ENCODE measurements around the gene ERI3. TPM values are rescaled to one million over a fixed set of nuclear protein-coding genes. Genes with fewer than 3 reads are reported as not detected.

ERI3 gene
- polyA plus RNA-seq, 1 donor: 38.3 TPM

- no CpG with 5 or more reads among the region's 5 CpGs for WGBS (ENCODE audit: insufficient coverage, low lambda C conversion rate)
- Histone ChIP-seq H3K4me1 (ENCODE audit: control insufficient read depth, insufficient read depth, low read length) (peaks cover 21% of the 10 kb centered on the region), H3K36me3 (ENCODE audit: control insufficient read depth, insufficient read depth, low read length) (peaks cover 47% of the 10 kb centered on the region), H3K9me3 (ENCODE audit: control insufficient read depth, low read depth, low read length) (no peaks in the 10 kb centered on the region), H3K27me3 (ENCODE audit: control insufficient read depth, insufficient read depth, low read length) (no peaks in the 10 kb centered on the region), H3K27ac (ENCODE audit: low read length) (no peak overlapping the region), H3K4me3 (ENCODE audit: low read length) (no peak overlapping the region)
- DNase-seq: no peak
Observed at GRCh38 chr1:44222397-44223186, 132.5 kb downstream of the ERI3 start.

GRCh38 chr1:44221769-44222168, 133.3 kb downstream of the ERI3 start:
- Histone ChIP-seq H3K27ac (ENCODE audit: low read length) (no peak overlapping the region), H3K9me3 (ENCODE audit: control insufficient read depth, low read depth, low read length) (no peaks in the 10 kb centered on the region), H3K4me3 (ENCODE audit: low read length) (no peak overlapping the region), H3K27me3 (ENCODE audit: control insufficient read depth, insufficient read depth, low read length) (no peaks in the 10 kb centered on the region), H3K4me1 (ENCODE audit: control insufficient read depth, insufficient read depth, low read length) (peaks cover 21% of the 10 kb centered on the region), H3K36me3 (ENCODE audit: control insufficient read depth, insufficient read depth, low read length) (peaks cover 53% of the 10 kb centered on the region)
- WGBS (ENCODE audit: insufficient coverage, low lambda C conversion rate): 95% methylated on average over 7 of the region's 23 CpGs
- no peak for DNase-seq

- WGBS (ENCODE audit: insufficient coverage, low lambda C conversion rate): no CpG with 5 or more reads among the region's 10 CpGs
- no peaks in the 10 kb centered on the region for H3K27me3 ChIP-seq (ENCODE audit: control insufficient read depth, insufficient read depth, low read length)
- no peak overlapping the region for H3K4me3 ChIP-seq (ENCODE audit: low read length)
- H3K36me3 ChIP-seq (ENCODE audit: control insufficient read depth, insufficient read depth, low read length): peaks cover 63% of the 10 kb centered on the region
- H3K4me1 ChIP-seq (ENCODE audit: control insufficient read depth, insufficient read depth, low read length): peaks cover 21% of the 10 kb centered on the region
- no peak overlapping the region for H3K27ac ChIP-seq (ENCODE audit: low read length)
- no peaks in the 10 kb centered on the region for H3K9me3 ChIP-seq (ENCODE audit: control insufficient read depth, low read depth, low read length)
- no peak for DNase-seq
Observed at GRCh38 chr1:44220755-44221154, 134.3 kb downstream of the ERI3 start.

GRCh38 chr1:44220001-44220751, 134.9 kb downstream of the ERI3 start:
- Histone ChIP-seq H3K27me3 (ENCODE audit: control insufficient read depth, insufficient read depth, low read length) (no peaks in the 10 kb centered on the region), H3K27ac (ENCODE audit: low read length) (no peak overlapping the region), H3K4me1 (ENCODE audit: control insufficient read depth, insufficient read depth, low read length) (peaks cover 21% of the 10 kb centered on the region), H3K36me3 (ENCODE audit: control insufficient read depth, insufficient read depth, low read length) (peaks cover 69% of the 10 kb centered on the region), H3K4me3 (ENCODE audit: low read length) (no peak overlapping the region), H3K9me3 (ENCODE audit: control insufficient read depth, low read depth, low read length) (no peaks in the 10 kb centered on the region)
- DNase-seq: peak in 1 of 2 donors; percentile 48
- WGBS (ENCODE audit: insufficient coverage, low lambda C conversion rate): no CpG with 5 or more reads among the region's 31 CpGs

- no peaks in the 10 kb centered on the region for H3K27me3 ChIP-seq (ENCODE audit: control insufficient read depth, insufficient read depth, low read length)
- H3K27ac ChIP-seq (ENCODE audit: low read length): no peak overlapping the region
- peaks cover 75% of the 10 kb centered on the region for H3K36me3 ChIP-seq (ENCODE audit: control insufficient read depth, insufficient read depth, low read length)
- H3K4me1 ChIP-seq (ENCODE audit: control insufficient read depth, insufficient read depth, low read length): peaks cover 21% of the 10 kb centered on the region
- WGBS (ENCODE audit: insufficient coverage, low lambda C conversion rate): no CpG with 5 or more reads among the region's 6 CpGs
- no peak for DNase-seq
- no peak overlapping the region for H3K4me3 ChIP-seq (ENCODE audit: low read length)
- no peaks in the 10 kb centered on the region for H3K9me3 ChIP-seq (ENCODE audit: control insufficient read depth, low read depth, low read length)
Observed at GRCh38 chr1:44219301-44219626, 135.8 kb downstream of the ERI3 start.

GRCh38 chr1:44218503-44219300, 136.4 kb downstream of the ERI3 start:
- no peaks in the 10 kb centered on the region for H3K27me3 ChIP-seq (ENCODE audit: control insufficient read depth, insufficient read depth, low read length)
- no peaks in the 10 kb centered on the region for H3K9me3 ChIP-seq (ENCODE audit: control insufficient read depth, low read depth, low read length)
- peak overlapping the region; percentile 80 for H3K27ac ChIP-seq (ENCODE audit: low read length)
- peak overlapping the region; percentile 23 for H3K4me3 ChIP-seq (ENCODE audit: low read length)
- WGBS (ENCODE audit: insufficient coverage, low lambda C conversion rate): no CpG with 5 or more reads among the region's 24 CpGs
- peaks cover 25% of the 10 kb centered on the region for H3K4me1 ChIP-seq (ENCODE audit: control insufficient read depth, insufficient read depth, low read length)
- H3K36me3 ChIP-seq (ENCODE audit: control insufficient read depth, insufficient read depth, low read length): peaks cover 75% of the 10 kb centered on the region
- no peak for DNase-seq

GRCh38 chr1:44217809-44218410, 137.1 kb downstream of the ERI3 start:
- Histone ChIP-seq H3K27ac (ENCODE audit: low read length) (peak overlapping the region; percentile 80), H3K9me3 (ENCODE audit: control insufficient read depth, low read depth, low read length) (no peaks in the 10 kb centered on the region), H3K4me1 (ENCODE audit: control insufficient read depth, insufficient read depth, low read length) (peaks cover 25% of the 10 kb centered on the region), H3K27me3 (ENCODE audit: control insufficient read depth, insufficient read depth, low read length) (no peaks in the 10 kb centered on the region), H3K4me3 (ENCODE audit: low read length) (peak overlapping the region; percentile 23), H3K36me3 (ENCODE audit: control insufficient read depth, insufficient read depth, low read length) (peaks cover 75% of the 10 kb centered on the region)
- peak; percentile 95 to 96 for DNase-seq
- no CpG with 5 or more reads among the region's 4 CpGs for WGBS (ENCODE audit: insufficient coverage, low lambda C conversion rate)

- no CpG with 5 or more reads among the region's 44 CpGs for WGBS (ENCODE audit: insufficient coverage, low lambda C conversion rate)
- no peaks in the 10 kb centered on the region for H3K9me3 ChIP-seq (ENCODE audit: control insufficient read depth, low read depth, low read length)
- peak within 1 kb of the TSS; percentile 92 for H3K4me3 ChIP-seq (ENCODE audit: low read length)
- H3K27ac ChIP-seq (ENCODE audit: low read length): no peak within 1 kb of the TSS
- H3K27me3 ChIP-seq (ENCODE audit: control insufficient read depth, insufficient read depth, low read length): no peaks in the 10 kb centered on the region
- peak; percentile 71 to 82 for DNase-seq
- H3K36me3 ChIP-seq (ENCODE audit: control insufficient read depth, insufficient read depth, low read length): peaks cover 35% of the 10 kb centered on the region
- peaks cover 13% of the 10 kb centered on the region for H3K4me1 ChIP-seq (ENCODE audit: control insufficient read depth, insufficient read depth, low read length)
Observed at GRCh38 chr1:44213222-44214112, 141.6 kb downstream of the ERI3 start, which contains the start of gene DMAP1. Gene DMAP1 (plus strand): TSS chr1:44213471. CDS start chr1:44213754, 283 bp downstream.

GRCh38 chr1:44212355-44213221, 142.5 kb downstream of the ERI3 start:
- Histone ChIP-seq H3K27ac (ENCODE audit: low read length) (no peak overlapping the region), H3K9me3 (ENCODE audit: control insufficient read depth, low read depth, low read length) (no peaks in the 10 kb centered on the region), H3K4me3 (ENCODE audit: low read length) (peak overlapping the region; percentile 92), H3K4me1 (ENCODE audit: control insufficient read depth, insufficient read depth, low read length) (peaks cover 7% of the 10 kb centered on the region), H3K27me3 (ENCODE audit: control insufficient read depth, insufficient read depth, low read length) (no peaks in the 10 kb centered on the region), H3K36me3 (ENCODE audit: control insufficient read depth, insufficient read depth, low read length) (peaks cover 28% of the 10 kb centered on the region)
- WGBS (ENCODE audit: insufficient coverage, low lambda C conversion rate): no CpG with 5 or more reads among the region's 9 CpGs
- DNase-seq: no peak

Measured in large intestine (tissue), 3 donors.